Colonic mucosa (tissue), 4 donors: ENCODE measurements around the gene MBOAT1. TPM values are rescaled to one million over a fixed set of nuclear protein-coding genes. Genes with fewer than 3 reads are reported as not detected.

Source experiments
- DNase-seq: peaks from one replicate; pipeline ENCODE4 v3.0.0-alpha.2; 2020
- H3K27ac ChIP-seq: fragments of 200-600 bp; one replicate; pipeline ENCODE4 v1.8.0; 2021
- H3K27me3 ChIP-seq: fragments of 200-600 bp; one replicate; pipeline ENCODE4 v1.8.0; 2021
- H3K36me3 ChIP-seq: fragments of 200-600 bp; one replicate; pipeline ENCODE4 v1.8.0; 2021
- H3K4me1 ChIP-seq: fragments of 200-600 bp; one replicate; pipeline ENCODE4 v1.8.0; 2021; ENCODE audit warnings: mild to moderate bottlenecking
- H3K4me3 ChIP-seq: fragments of 200-600 bp; one replicate; pipeline ENCODE4 v1.8.0; 2021
- H3K9ac ChIP-seq, 2 donors: one replicate each; pipeline ENCODE4 v1.7.0; 2013; ENCODE audit warnings: control low read depth in 2 of 2, low read depth in 2 of 2, low read length in 2 of 2
- H3K9me3 ChIP-seq: fragments of 200-600 bp; one replicate; pipeline ENCODE4 v1.8.0; 2021
- intact Hi-C: fragments of 100-400 bp; cut with DNase I; formaldehyde crosslinking; loops from one replicate; pipeline ENCODE4 v1.14.1; 2022
- total RNA-seq, 2 donors: library from RNA; stranded (reverse); fragmentation: NEBNext Ultra II Directional in 1 of 2; extraction: Animal tissue kit (Norgen Biotek cat#: 25700) in 1 of 2; gene quantifications; one replicate each; pipeline ENCODE4 v1.2.1, GENCODE V29; 2021
- TF ChIP-seq, protein P1 (sequence below): fragments of 200-600 bp; IDR thresholded peaks from one replicate; pipeline ENCODE4 v1.8.0; 2022; ENCODE audit warnings: antibody characterized with exemption, mild to moderate bottlenecking
- donor health status: healthy.
- donor health status: DM: no; HTN: no; CAD: no.
- donor health status: DM: no; HTN: no; CAD: no.

The MBOAT1 gene
- total RNA-seq, 2 donors from 2014 or later: 45.7 to 54.1 TPM

- Histone ChIP-seq H3K27me3 (no peaks in the 10 kb centered on the region), H3K27ac (no peak overlapping the region), H3K36me3 (no peaks in the 10 kb centered on the region), H3K9me3 (no peaks in the 10 kb centered on the region), H3K9ac (no peak overlapping the region), H3K4me3 (no peak overlapping the region), H3K4me1 (no peaks in the 10 kb centered on the region)
- intact Hi-C loops: no loop called here
- no peak for DNase-seq
- TF ChIP-seq, protein P1, sequence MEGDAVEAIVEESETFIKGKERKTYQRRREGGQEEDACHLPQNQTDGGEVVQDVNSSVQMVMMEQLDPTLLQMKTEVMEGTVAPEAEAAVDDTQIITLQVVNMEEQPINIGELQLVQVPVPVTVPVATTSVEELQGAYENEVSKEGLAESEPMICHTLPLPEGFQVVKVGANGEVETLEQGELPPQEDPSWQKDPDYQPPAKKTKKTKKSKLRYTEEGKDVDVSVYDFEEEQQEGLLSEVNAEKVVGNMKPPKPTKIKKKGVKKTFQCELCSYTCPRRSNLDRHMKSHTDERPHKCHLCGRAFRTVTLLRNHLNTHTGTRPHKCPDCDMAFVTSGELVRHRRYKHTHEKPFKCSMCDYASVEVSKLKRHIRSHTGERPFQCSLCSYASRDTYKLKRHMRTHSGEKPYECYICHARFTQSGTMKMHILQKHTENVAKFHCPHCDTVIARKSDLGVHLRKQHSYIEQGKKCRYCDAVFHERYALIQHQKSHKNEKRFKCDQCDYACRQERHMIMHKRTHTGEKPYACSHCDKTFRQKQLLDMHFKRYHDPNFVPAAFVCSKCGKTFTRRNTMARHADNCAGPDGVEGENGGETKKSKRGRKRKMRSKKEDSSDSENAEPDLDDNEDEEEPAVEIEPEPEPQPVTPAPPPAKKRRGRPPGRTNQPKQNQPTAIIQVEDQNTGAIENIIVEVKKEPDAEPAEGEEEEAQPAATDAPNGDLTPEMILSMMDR: no peak
Observed at GRCh38 chr6:20061952-20062351, 150.3 kb downstream of the MBOAT1 start.

GRCh38 chr6:20060252-20060651 is 152.0 kb downstream of the MBOAT1 start:
- TF ChIP-seq, protein P1: no peak
- no peak overlapping the region for H3K9ac ChIP-seq
- DNase-seq: no peak
- intact Hi-C loops: no loop called here
- no peaks in the 10 kb centered on the region for H3K9me3 ChIP-seq
- H3K4me3 ChIP-seq: no peak overlapping the region
- H3K4me1 ChIP-seq: no peaks in the 10 kb centered on the region
- no peak overlapping the region for H3K27ac ChIP-seq
- no peaks in the 10 kb centered on the region for H3K27me3 ChIP-seq
- no peaks in the 10 kb centered on the region for H3K36me3 ChIP-seq

DNA sequence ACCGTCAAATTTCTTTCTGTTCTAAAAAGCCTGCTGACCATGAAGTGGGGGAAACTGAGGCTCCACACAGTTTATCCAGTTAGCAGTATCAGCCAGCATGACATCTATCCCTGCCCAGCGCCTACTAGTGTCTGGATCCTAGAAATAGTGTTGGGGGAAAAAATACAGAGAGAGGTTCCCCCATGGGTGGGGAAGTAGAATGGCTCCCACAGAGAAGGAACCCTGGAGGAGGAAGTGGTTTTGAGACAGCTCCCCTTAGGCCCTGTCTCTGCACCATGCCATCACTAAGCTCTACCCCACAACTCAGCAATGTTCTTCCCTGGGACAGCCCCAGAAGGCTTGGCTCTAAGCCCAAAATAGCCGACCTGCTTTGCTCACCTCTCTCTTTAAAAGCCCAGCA is 153.4 kb downstream of the MBOAT1 start:
- intact Hi-C loops: loop anchor here (10.0 kb wide), 3 partner anchors 1064 to 1464 kb away; no protein-coding TSS in a partner anchor
- H3K9ac ChIP-seq: no peak overlapping the region
- H3K9me3 ChIP-seq: no peaks in the 10 kb centered on the region
- TF ChIP-seq, protein P1: no peak
- H3K4me1 ChIP-seq: no peaks in the 10 kb centered on the region
- no peaks in the 10 kb centered on the region for H3K27me3 ChIP-seq
- no peak overlapping the region for H3K4me3 ChIP-seq
- no peak for DNase-seq
- H3K36me3 ChIP-seq: no peaks in the 10 kb centered on the region
- H3K27ac ChIP-seq: no peak overlapping the region

DNA sequence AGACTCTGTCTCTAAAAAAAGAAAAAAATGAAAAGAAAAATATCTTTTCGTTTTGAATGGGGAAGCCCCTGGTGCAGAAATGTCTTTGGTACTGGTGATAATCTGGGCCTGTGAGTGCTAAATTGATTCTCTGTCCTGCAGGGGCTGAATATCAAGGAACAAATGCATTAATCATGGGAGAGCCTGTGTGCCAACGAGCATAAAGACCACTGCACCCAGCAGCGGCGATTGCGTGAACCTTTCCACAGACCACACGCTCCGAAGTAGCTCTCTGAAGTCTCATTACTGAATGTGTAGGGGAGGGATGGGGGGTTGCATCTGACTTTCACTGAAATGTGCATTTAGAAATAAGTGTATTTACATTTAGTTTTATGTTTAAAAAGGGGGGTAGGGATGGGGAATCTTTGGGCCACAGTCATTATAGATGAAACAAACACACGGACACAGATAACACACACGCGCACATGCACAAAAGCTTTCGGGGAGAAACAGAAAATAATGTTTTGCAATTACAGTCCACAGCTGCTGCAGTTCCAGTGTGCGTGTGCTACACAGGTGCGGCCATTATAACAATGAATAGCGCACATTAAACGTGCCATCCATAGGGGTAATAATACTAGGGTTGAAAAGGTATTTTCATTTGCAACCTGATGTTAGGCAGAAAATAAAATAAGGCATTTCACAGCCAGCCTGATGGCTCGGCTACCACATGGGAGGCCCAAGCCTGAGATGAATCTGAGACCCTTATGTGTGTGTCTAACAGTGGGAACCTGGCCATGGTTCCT is 154.0 kb downstream of the MBOAT1 start:
- TF ChIP-seq, protein P1: no peak
- no peaks in the 10 kb centered on the region for H3K36me3 ChIP-seq
- intact Hi-C loops: loop anchor here (10.0 kb wide), 3 partner anchors 1064 to 1464 kb away; no protein-coding TSS in a partner anchor

DNA sequence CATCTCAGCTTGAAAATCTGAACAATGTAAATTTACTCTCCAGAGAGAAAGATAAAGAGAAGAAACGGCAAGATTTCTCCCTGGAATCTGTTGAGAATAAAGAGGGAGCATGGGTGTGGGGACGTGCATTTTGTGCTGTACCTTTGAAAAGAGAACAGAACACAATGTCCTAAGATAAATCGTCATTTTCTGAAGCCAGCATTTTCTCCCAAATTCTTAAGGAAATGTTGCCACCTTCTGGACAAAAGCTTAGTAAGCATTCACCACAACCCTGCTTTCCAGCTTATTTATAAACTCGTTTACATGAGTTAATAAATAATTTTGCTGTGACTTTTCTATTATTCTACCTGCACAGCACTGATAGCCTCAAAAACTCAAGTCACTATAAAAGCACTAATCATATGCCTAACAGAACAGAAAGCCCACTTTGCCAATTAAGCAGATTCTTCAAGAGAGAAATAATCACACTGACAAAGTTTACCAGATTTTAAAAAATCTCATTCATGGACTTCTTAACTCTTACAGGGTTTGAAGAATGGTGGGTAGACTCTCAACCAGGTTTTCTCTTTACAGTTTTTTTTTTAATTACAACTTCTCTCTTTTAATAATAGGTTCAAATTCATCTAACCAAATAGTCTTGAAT is 155.8 kb downstream of the MBOAT1 start:
- Histone ChIP-seq H3K9me3 (no peaks in the 10 kb centered on the region), H3K4me1 (no peaks in the 10 kb centered on the region), H3K27ac (no peak overlapping the region), H3K27me3 (no peaks in the 10 kb centered on the region), H3K36me3 (no peaks in the 10 kb centered on the region), H3K4me3 (no peak overlapping the region), H3K9ac (no peak overlapping the region)
- no peak for DNase-seq
- TF ChIP-seq, protein P1: peak; percentile 34
- intact Hi-C loops: loop anchor here (10.0 kb wide), 3 partner anchors 1062 to 1462 kb away; no protein-coding TSS in a partner anchor

More for the DNA sequence above, 154.0 kb downstream of the MBOAT1 start:
- Histone ChIP-seq H3K9ac (no peak overlapping the region), H3K4me3 (no peak overlapping the region), H3K4me1 (no peaks in the 10 kb centered on the region), H3K9me3 (no peaks in the 10 kb centered on the region), H3K27ac (no peak overlapping the region), H3K27me3 (no peaks in the 10 kb centered on the region)
- no peak for DNase-seq
